ENCODE results near the gene AOC1. TPM values are rescaled to one million over a fixed set of nuclear protein-coding genes. Genes with fewer than 3 reads are reported as not detected.
A peak's percentile ranks its signal among the peaks of the same experiment; 100 is the strongest.

The AOC1 gene
- total RNA-seq: not detected in 2 replicates
- long read RNA-seq: 0 reads

- H3K27me3 Mint-ChIP-seq (ENCODE audit: low read depth): peaks cover 2% of the 10 kb centered on the region
Observed at GRCh38 chr7:150852371-150852905, at the start of gene AOC1. Gene AOC1 (plus strand): TSS chr7:150852517. CDS start chr7:150856471, 3,954 bp downstream.

DNA sequence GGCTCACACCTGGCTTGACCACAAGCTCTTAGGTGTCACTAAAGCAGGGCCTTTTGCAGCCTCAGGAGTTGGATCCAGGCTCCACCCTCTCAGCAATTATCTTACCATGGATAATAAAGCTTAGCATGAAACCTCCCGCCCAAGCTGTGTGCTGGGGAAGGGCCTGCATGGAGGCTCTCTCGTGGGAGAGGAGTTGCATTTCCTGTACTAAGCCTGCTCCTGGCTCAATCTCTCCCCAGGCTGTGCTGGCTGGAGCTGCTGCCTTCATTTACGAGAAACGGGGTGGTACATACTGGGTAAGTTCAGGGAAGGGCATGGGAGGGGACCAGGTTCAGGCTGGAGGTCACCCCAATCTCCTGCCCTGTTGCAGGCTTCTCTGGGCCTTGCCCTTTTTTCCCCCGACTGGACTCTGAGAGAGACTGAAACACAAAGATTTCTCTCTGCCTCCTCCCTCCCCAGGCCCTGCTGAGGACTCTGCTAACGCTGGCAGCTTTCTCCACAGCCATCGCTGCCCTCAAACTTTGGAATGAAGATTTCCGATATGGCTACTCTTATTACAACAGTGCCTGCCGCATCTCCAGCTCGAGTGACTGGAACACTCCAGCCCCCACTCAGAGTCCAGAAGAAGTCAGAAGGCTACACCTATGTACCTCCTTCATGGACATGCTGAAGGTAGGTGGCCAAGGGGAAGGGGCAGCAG, 49.0 kb upstream of the AOC1 start:
- Mint-ChIP-seq H3K27me3 (ENCODE audit: low read depth) (peaks cover 44% of the 10 kb centered on the region), H3K9me3 (peaks cover 3% of the 10 kb centered on the region), H3K4me3 (no peak overlapping the region), H3K27ac (ENCODE audit: unreplicated experiment) (no peak overlapping the region), H3K36me3 (ENCODE audit: low read depth) (peaks cover 4% of the 10 kb centered on the region), H3K4me1 (no peaks in the 10 kb centered on the region)
- DNase-seq (ENCODE audit: low read depth, low spot score): no peak
- TF ChIP-seq, protein P1, sequence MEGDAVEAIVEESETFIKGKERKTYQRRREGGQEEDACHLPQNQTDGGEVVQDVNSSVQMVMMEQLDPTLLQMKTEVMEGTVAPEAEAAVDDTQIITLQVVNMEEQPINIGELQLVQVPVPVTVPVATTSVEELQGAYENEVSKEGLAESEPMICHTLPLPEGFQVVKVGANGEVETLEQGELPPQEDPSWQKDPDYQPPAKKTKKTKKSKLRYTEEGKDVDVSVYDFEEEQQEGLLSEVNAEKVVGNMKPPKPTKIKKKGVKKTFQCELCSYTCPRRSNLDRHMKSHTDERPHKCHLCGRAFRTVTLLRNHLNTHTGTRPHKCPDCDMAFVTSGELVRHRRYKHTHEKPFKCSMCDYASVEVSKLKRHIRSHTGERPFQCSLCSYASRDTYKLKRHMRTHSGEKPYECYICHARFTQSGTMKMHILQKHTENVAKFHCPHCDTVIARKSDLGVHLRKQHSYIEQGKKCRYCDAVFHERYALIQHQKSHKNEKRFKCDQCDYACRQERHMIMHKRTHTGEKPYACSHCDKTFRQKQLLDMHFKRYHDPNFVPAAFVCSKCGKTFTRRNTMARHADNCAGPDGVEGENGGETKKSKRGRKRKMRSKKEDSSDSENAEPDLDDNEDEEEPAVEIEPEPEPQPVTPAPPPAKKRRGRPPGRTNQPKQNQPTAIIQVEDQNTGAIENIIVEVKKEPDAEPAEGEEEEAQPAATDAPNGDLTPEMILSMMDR (conservative IDR thresholded peaks at IDR 0.05): no peak

More at GRCh38 chr7:150852371-150852905, at the start of gene AOC1:
- Mint-ChIP-seq H3K4me3 (no peak within 1 kb of the TSS), H3K4me1 (no peaks in the 10 kb centered on the region), H3K36me3 (ENCODE audit: low read depth) (no peaks in the 10 kb centered on the region), H3K9me3 (no peaks in the 10 kb centered on the region), H3K27ac (ENCODE audit: unreplicated experiment) (no peak within 1 kb of the TSS)
- TF ChIP-seq, protein P1 (conservative IDR thresholded peaks at IDR 0.05): no peak
- DNase-seq (ENCODE audit: low read depth, low spot score): no peak

DNA sequence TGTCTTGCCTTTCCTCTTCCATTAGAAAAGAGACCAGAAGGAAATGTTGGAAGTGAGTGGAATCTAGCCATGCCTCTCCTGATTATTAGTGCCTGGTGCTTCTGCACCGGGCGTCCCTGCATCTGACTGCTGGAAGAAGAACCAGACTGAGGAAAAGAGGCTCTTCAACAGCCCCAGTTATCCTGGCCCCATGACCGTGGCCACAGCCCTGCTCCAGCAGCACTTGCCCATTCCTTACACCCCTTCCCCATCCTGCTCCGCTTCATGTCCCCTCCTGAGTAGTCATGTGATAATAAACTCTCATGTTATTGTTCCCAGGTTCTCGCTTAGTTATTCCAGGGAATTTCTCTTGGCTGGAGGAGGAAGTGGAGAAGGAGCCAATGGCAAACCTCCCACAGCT, 47.5 kb upstream of the AOC1 start:
- H3K27me3 Mint-ChIP-seq (ENCODE audit: low read depth): peaks cover 29% of the 10 kb centered on the region
- no peak overlapping the region for H3K4me3 Mint-ChIP-seq
- H3K9me3 Mint-ChIP-seq: peaks cover 5% of the 10 kb centered on the region
- TF ChIP-seq, protein P1 (conservative IDR thresholded peaks at IDR 0.05): no peak
- H3K36me3 Mint-ChIP-seq (ENCODE audit: low read depth): peaks cover 4% of the 10 kb centered on the region
- H3K27ac Mint-ChIP-seq (ENCODE audit: unreplicated experiment): peak overlapping the region; percentile 81
- H3K4me1 Mint-ChIP-seq: no peaks in the 10 kb centered on the region
- no peak for DNase-seq (ENCODE audit: low read depth, low spot score)

GRCh38 chr7:150805864-150806263, 46.5 kb upstream of the AOC1 start:
- H3K27me3 Mint-ChIP-seq (ENCODE audit: low read depth): peaks cover 34% of the 10 kb centered on the region
- H3K27ac Mint-ChIP-seq (ENCODE audit: unreplicated experiment): no peak overlapping the region
- DNase-seq (ENCODE audit: low read depth, low spot score): no peak
- peaks cover 4% of the 10 kb centered on the region for H3K36me3 Mint-ChIP-seq (ENCODE audit: low read depth)
- TF ChIP-seq, protein P1 (conservative IDR thresholded peaks at IDR 0.05): no peak
- H3K4me1 Mint-ChIP-seq: no peaks in the 10 kb centered on the region
- H3K9me3 Mint-ChIP-seq: peaks cover 5% of the 10 kb centered on the region
- H3K4me3 Mint-ChIP-seq: no peak overlapping the region

DNA sequence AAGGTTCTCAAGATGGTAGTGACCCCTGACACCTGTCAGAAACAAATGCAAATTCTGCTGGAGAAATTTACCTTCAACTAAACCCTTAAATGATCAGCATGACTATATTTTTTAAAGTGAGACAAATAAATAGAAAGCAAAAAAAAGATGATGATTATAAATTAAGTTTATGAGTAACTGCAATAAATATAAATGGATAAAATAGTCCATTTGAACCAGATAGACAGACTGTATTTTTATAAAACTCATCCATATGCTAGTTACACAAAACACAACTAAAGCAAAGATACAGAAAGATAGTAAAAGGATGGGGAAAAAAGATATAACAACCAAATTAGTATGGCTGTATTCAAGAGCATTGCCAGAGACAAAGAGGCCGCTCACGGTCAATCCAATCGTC, 45.9 kb upstream of the AOC1 start:
- peaks cover 28% of the 10 kb centered on the region for H3K27me3 Mint-ChIP-seq (ENCODE audit: low read depth)
- no peak for DNase-seq (ENCODE audit: low read depth, low spot score)
- TF ChIP-seq, protein P1 (conservative IDR thresholded peaks at IDR 0.05): no peak

More for the DNA sequence above, 45.9 kb upstream of the AOC1 start:
- no peak overlapping the region for H3K27ac Mint-ChIP-seq (ENCODE audit: unreplicated experiment)
- H3K36me3 Mint-ChIP-seq (ENCODE audit: low read depth): peaks cover 4% of the 10 kb centered on the region
- H3K4me3 Mint-ChIP-seq: no peak overlapping the region
- H3K9me3 Mint-ChIP-seq: peaks cover 5% of the 10 kb centered on the region
- H3K4me1 Mint-ChIP-seq: no peaks in the 10 kb centered on the region

Data from neural crest cell (in vitro differentiated cells).